OCI-LY7 (cell line): Measurements from ENCODE around the gene LAGE3.

Experiments
- CTCF ChIP-seq: fragments of 200-600 bp; sonication (generic); conservative IDR thresholded peaks from 2 replicates; pipeline ENCODE4 v1.5.1; 2014; ENCODE audit warnings: mild to moderate bottlenecking, antibody characterized with exemption, low read length, moderate library complexity, mixed read lengths
- EZH2phosphoT487 ChIP-seq: fragments of 200-600 bp; sonication (generic); IDR thresholded peaks from 2 replicates; pipeline ENCODE4 v1.6.1; 2018; ENCODE audit warnings: low read depth, borderline replicate concordance, mild to moderate bottlenecking, mixed run types, antibody characterized with exemption, low read length, moderate library complexity, mixed read lengths

- no peak for TF ChIP-seq CTCF
- TF ChIP-seq EZH2phosphoT487: no peak
Measured at GRCh38 chrX:154450312-154450711, 28.8 kb downstream of the LAGE3 start.
